ENCODE results near the gene CYP8B1.

Gene CYP8B1

DNA sequence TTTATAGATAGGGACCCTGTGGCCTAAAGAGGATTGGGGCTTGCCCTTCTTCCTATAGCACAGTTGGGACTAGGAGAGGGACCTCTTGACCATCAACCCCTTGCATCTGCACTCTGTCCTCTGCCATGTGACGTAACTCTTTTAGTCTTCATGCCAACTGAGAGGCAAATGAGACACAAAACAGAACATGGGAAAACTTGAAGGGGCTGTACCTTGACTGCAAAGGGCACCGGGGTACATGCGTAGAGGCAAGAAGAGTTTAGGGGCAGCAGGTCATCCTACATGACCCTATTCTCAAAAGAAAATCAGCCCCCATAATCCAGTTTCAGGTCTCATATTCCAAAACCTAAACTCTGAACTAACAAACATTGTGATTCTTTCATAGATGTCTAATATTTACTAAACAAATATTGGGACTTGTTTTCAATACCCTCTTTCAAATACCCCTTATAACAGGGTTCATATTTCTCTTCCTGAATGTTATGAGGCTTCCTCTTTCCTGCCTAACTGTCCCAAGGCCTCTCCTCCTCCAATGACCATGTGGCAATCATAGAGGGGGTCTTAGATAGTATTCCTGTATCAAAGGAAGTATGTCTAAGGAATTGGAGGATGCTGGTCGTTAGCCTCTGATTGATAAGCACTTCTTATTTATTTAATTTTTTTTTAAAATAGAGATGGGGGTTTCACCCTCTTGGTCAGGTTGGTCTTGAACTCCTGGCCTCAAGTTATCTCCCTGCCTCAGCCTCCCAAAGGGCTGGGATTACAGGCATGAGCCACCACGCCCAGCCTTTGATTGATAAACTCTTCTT lies 45.8 kb downstream of the CYP8B1 start:
- H3K4me1 ChIP-seq (ENCODE audit: insufficient read depth, low read length, severe bottlenecking), result no peaks in the 10 kb centered on the region
- H2AFZ ChIP-seq (ENCODE audit: low read length), result no peak overlapping the region
- no peak overlapping the region for H3K9ac ChIP-seq (ENCODE audit: low read length)
- no peaks in the 10 kb centered on the region for H3K9me2 ChIP-seq (ENCODE audit: low read depth, low read length)
- TF ChIP-seq, protein P1, sequence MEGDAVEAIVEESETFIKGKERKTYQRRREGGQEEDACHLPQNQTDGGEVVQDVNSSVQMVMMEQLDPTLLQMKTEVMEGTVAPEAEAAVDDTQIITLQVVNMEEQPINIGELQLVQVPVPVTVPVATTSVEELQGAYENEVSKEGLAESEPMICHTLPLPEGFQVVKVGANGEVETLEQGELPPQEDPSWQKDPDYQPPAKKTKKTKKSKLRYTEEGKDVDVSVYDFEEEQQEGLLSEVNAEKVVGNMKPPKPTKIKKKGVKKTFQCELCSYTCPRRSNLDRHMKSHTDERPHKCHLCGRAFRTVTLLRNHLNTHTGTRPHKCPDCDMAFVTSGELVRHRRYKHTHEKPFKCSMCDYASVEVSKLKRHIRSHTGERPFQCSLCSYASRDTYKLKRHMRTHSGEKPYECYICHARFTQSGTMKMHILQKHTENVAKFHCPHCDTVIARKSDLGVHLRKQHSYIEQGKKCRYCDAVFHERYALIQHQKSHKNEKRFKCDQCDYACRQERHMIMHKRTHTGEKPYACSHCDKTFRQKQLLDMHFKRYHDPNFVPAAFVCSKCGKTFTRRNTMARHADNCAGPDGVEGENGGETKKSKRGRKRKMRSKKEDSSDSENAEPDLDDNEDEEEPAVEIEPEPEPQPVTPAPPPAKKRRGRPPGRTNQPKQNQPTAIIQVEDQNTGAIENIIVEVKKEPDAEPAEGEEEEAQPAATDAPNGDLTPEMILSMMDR (IDR thresholded peaks at IDR 0.05; ENCODE audit: low read length), result no peak
- no peak for TF ChIP-seq EZH2 (IDR thresholded peaks at IDR 0.05; ENCODE audit: borderline replicate concordance, low read length)
- no peaks in the 10 kb centered on the region for H3K36me3 ChIP-seq (ENCODE audit: insufficient read depth, low read length)
- no peaks in the 10 kb centered on the region for H4K20me1 ChIP-seq (ENCODE audit: insufficient read depth, low read length)
- no peak overlapping the region for H3K27ac ChIP-seq (ENCODE audit: low read depth, low read length, poor library complexity, severe bottlenecking)
- no peaks in the 10 kb centered on the region for H3K27me3 ChIP-seq (ENCODE audit: insufficient read depth, low read length)
- H3K9me3 ChIP-seq (ENCODE audit: low read length), result no peaks in the 10 kb centered on the region
- H3K4me3 ChIP-seq (ENCODE audit: low read depth, low read length, poor library complexity, severe bottlenecking), result no peak overlapping the region
- H3K4me2 ChIP-seq (ENCODE audit: low read length), result no peak overlapping the region
- no peaks in the 10 kb centered on the region for H3K79me2 ChIP-seq (ENCODE audit: insufficient read depth, low read length)
- H3F3A ChIP-seq (ENCODE audit: insufficient read depth, low read length), result no peaks in the 10 kb centered on the region

DNA sequence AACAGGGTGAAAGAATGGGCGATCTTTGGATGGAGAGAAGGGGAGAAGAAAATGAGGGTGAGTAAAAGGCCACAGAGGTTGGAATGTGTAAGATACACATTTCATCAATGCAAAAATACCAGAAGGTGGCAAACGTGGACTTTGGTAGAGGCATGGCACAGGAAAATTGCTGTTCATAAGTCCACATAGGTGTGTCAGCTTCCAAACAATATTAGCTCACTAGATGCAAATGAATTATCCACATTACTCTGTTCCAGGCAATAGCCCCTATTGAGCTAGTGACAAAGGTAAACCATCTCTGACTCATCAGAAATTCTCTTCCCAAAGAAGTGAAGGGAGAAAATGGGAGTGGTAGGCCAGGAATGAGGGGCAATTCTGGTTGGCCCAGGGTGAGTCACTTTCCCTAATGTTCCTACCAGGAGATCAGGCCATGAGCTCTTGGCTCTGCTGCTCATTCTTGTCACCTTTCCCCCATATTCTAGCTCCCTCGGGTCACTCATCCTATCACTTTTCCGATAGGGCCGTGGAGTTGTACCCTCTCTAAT lies 46.5 kb downstream of the CYP8B1 start:
- H3K4me3 ChIP-seq (ENCODE audit: low read depth, low read length, poor library complexity, severe bottlenecking), result no peak overlapping the region
- H3K79me2 ChIP-seq (ENCODE audit: insufficient read depth, low read length), result no peaks in the 10 kb centered on the region
- H4K20me1 ChIP-seq (ENCODE audit: insufficient read depth, low read length), result no peaks in the 10 kb centered on the region
- no peaks in the 10 kb centered on the region for H3K9me2 ChIP-seq (ENCODE audit: low read depth, low read length)
- H3K4me2 ChIP-seq (ENCODE audit: low read length), result no peak overlapping the region
- H3K4me1 ChIP-seq (ENCODE audit: insufficient read depth, low read length, severe bottlenecking), result no peaks in the 10 kb centered on the region
- H3K9me3 ChIP-seq (ENCODE audit: low read length), result no peaks in the 10 kb centered on the region
- no peak overlapping the region for H3K9ac ChIP-seq (ENCODE audit: low read length)
- no peak overlapping the region for H3K27ac ChIP-seq (ENCODE audit: low read depth, low read length, poor library complexity, severe bottlenecking)
- no peak overlapping the region for H2AFZ ChIP-seq (ENCODE audit: low read length)
- H3K27me3 ChIP-seq (ENCODE audit: insufficient read depth, low read length), result no peaks in the 10 kb centered on the region
- TF ChIP-seq, protein P1 (IDR thresholded peaks at IDR 0.05; ENCODE audit: low read length), result no peak
- no peak for TF ChIP-seq EZH2 (IDR thresholded peaks at IDR 0.05; ENCODE audit: borderline replicate concordance, low read length)
- no peaks in the 10 kb centered on the region for H3F3A ChIP-seq (ENCODE audit: insufficient read depth, low read length)
- no peaks in the 10 kb centered on the region for H3K36me3 ChIP-seq (ENCODE audit: insufficient read depth, low read length)

DNA sequence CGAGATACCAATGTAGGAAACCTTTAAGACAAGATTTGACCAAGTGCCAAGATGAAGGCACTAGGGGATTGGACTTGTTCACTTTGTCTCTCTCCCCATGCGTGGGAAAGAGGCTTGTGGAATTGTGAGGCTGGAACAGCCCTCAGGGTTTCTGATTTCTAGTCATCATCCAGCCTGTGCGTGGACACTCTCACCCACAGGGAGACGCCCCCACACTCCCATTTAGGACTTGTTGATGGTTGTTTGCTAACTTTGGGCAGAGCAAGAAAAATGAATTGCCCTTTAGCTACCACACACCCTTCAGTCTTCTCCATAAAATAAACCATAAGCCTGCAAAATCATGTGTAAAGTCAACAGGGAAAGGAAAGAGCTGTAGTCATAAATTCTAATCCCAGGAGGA lies 48.0 kb downstream of the CYP8B1 start:
- H3K27me3 ChIP-seq (ENCODE audit: insufficient read depth, low read length), result no peaks in the 10 kb centered on the region
- H3K79me2 ChIP-seq (ENCODE audit: insufficient read depth, low read length), result no peaks in the 10 kb centered on the region
- no peaks in the 10 kb centered on the region for H3F3A ChIP-seq (ENCODE audit: insufficient read depth, low read length)
- H3K9me2 ChIP-seq (ENCODE audit: low read depth, low read length), result no peaks in the 10 kb centered on the region
- no peak overlapping the region for H3K4me3 ChIP-seq (ENCODE audit: low read depth, low read length, poor library complexity, severe bottlenecking)
- no peaks in the 10 kb centered on the region for H3K9me3 ChIP-seq (ENCODE audit: low read length)
- TF ChIP-seq, protein P1 (IDR thresholded peaks at IDR 0.05; ENCODE audit: low read length), result no peak
- no peak for TF ChIP-seq EZH2 (IDR thresholded peaks at IDR 0.05; ENCODE audit: borderline replicate concordance, low read length)
- no peaks in the 10 kb centered on the region for H4K20me1 ChIP-seq (ENCODE audit: insufficient read depth, low read length)
- H3K4me2 ChIP-seq (ENCODE audit: low read length), result no peak overlapping the region
- no peak overlapping the region for H3K9ac ChIP-seq (ENCODE audit: low read length)
- no peak overlapping the region for H3K27ac ChIP-seq (ENCODE audit: low read depth, low read length, poor library complexity, severe bottlenecking)
- no peaks in the 10 kb centered on the region for H3K4me1 ChIP-seq (ENCODE audit: insufficient read depth, low read length, severe bottlenecking)
- H3K36me3 ChIP-seq (ENCODE audit: insufficient read depth, low read length), result no peaks in the 10 kb centered on the region
- H2AFZ ChIP-seq (ENCODE audit: low read length), result no peak overlapping the region

Data from OCI-LY1 (cell line).